K562 (cell line): ENCODE data around the gene SETDB2. TPM values are rescaled to one million over a fixed set of nuclear protein-coding genes. Genes with fewer than 3 reads are reported as not detected.

Experiments used
- ARID4B ChIP-seq: sonication (generic); formaldehyde crosslinking; IDR thresholded peaks from 2 replicates; pipeline ENCODE4 v1.8.0; 2022; ENCODE audit warnings: mild to moderate bottlenecking, missing genetic modification reagents
- FOXJ2 ChIP-seq: fragments of 200-800 bp; sonication (Bioruptor generic); IDR thresholded peaks from 2 replicates; pipeline ENCODE4 v1.6.1; 2016; ENCODE audit warnings: missing genetic modification characterization, missing compliant biosample characterization
- HNRNPLL ChIP-seq: fragments of 200-400 bp; formaldehyde crosslinking; IDR thresholded peaks from 2 replicates; pipeline ENCODE4 v1.6.1; 2017; ENCODE audit warnings: low read length, low read depth, mild to moderate bottlenecking; ENCODE audit not compliant: poor library complexity, severe bottlenecking
- LCOR ChIP-seq: sonication (generic); formaldehyde crosslinking; IDR thresholded peaks from 2 replicates; pipeline ENCODE4 v1.8.0; 2022; ENCODE audit warnings: mild to moderate bottlenecking, missing genetic modification reagents
- MYBL2 ChIP-seq, 2 experiments: fragments of 450-650 bp in 1 of 2; sonication (generic) in 1 of 2; formaldehyde crosslinking in 1 of 2; IDR thresholded peaks; 2 replicates each; pipeline versions ENCODE4 v1.6.1 to v1.8.1; 2017 to 2022; ENCODE audit warnings: borderline replicate concordance in 1 of 2, inconsistent platforms in 1 of 2, low read depth in 1 of 2, mild to moderate bottlenecking in 1 of 2, missing genetic modification reagents in 1 of 2, moderate library complexity in 1 of 2
- NCOR1 ChIP-seq: fragments of 450-650 bp; IDR thresholded peaks from 2 replicates; pipeline ENCODE4 v1.6.1; 2016; ENCODE audit warnings: mild to moderate bottlenecking, moderate library complexity
- USF1 ChIP-seq: sonication (generic); formaldehyde crosslinking; IDR thresholded peaks from 2 replicates; pipeline ENCODE4 v1.9.0; 2022; ENCODE audit warnings: mild to moderate bottlenecking, missing genetic modification reagents
- ZBTB11 ChIP-seq, 3 experiments: fragments of 200-800 bp in 1 of 3; fragments of 250-450 bp in 1 of 3; fragments of 450-650 bp in 1 of 3; sonication (Bioruptor Pico) in 1 of 3; sonication (Bioruptor generic) in 1 of 3; formaldehyde crosslinking in 1 of 3; IDR thresholded peaks; 2 replicates each; pipeline versions ENCODE4 v1.6.1 to v1.8.0; 2016 to 2022; ENCODE audit warnings: mild to moderate bottlenecking in 2 of 3, missing genetic modification characterization in 2 of 3, missing compliant biosample characterization in 1 of 3, moderate library complexity in 1 of 3
- ZFP91 ChIP-seq: sonication (generic); formaldehyde crosslinking; IDR thresholded peaks from 2 replicates; pipeline ENCODE4 v1.8.0; 2022; ENCODE audit warnings: mild to moderate bottlenecking, missing genetic modification reagents
- ZKSCAN8 ChIP-seq: fragments of 200-800 bp; sonication (Bioruptor generic); IDR thresholded peaks from 2 replicates; pipeline ENCODE4 v1.6.1; 2016; ENCODE audit warnings: missing genetic modification characterization, missing compliant biosample characterization
- ZNF124 ChIP-seq: sonication (generic); formaldehyde crosslinking; IDR thresholded peaks from 2 replicates; pipeline ENCODE4 v1.8.1; 2022; ENCODE audit warnings: missing genetic modification reagents
- ZNF41 ChIP-seq: fragments of 250-450 bp; sonication (Bioruptor Pico); conservative IDR thresholded peaks from 2 replicates; pipeline ENCODE4 v1.4.0; 2020; ENCODE audit warnings: mild to moderate bottlenecking
- ZNF551 ChIP-seq: fragments of 250-450 bp; sonication (Bioruptor Pico); IDR thresholded peaks from 2 replicates; pipeline ENCODE4 v1.5.0; 2021; ENCODE audit warnings: mild to moderate bottlenecking, moderate library complexity
- polyA plus RNA-seq, 8 experiments: library from polyadenylated mRNA; depleted of rRNA in 4 of 8; stranded (reverse) in 5 of 8; unstranded in 3 of 8; fragments of >200 nt; fragmentation: Nextera tagmentation in 2 of 8; fragmentation: Illumina TruSeq in 1 of 8; extraction: Ambion mirVana in 2 of 8; extraction: Trizol in 1 of 8; gene quantifications; 2 replicates each; pipeline versions ENCODE4 v1.2.1 to v1.2.3, GENCODE V29; 2011 to 2014; ENCODE audit warnings: inconsistent platforms in 1 of 8, missing spikeins in 1 of 8
- total RNA-seq, 7 experiments: library from RNA; depleted of rRNA in 6 of 7; stranded (reverse); fragments of >200 nt in 6 of 7; fragmentation: Illumina TruSeq in 2 of 7; extraction: Trizol in 2 of 7; gene quantifications; 2 replicates each; pipeline versions ENCODE4 v1.2.1 to v1.2.3, GENCODE V29; 2011 to 2021; ENCODE audit warnings: low replicate concordance in 1 of 7

Gene SETDB2
- total and polyA plus RNA-seq, 9 of the 15 experiments (the other 6 are each of a cell fraction or from before 2014, with no cell fraction given), result 1.0 to 9.0 (median 6.1) TPM

- TF ChIP-seq ZBTB11 (CRISPR knock-in tag; IDR thresholded peaks at IDR 0.05), result no peak
- TF ChIP-seq ZNF551, result no peak
- no peak for TF ChIP-seq FOXJ2 (tag)
- TF ChIP-seq MYBL2 (IDR thresholded peaks at IDR 0.05; ENCODE audit: low read depth), result no peak
- no peak for TF ChIP-seq MYBL2 (CRISPR knock-in tag; IDR thresholded peaks at IDR 0.05; ENCODE audit: borderline replicate concordance)
- no peak for TF ChIP-seq LCOR (CRISPR knock-in tag)
- no peak for TF ChIP-seq NCOR1
- no peak for TF ChIP-seq ZKSCAN8
- no peak for TF ChIP-seq ZNF41 (CRISPR knock-in tag)
- TF ChIP-seq ZFP91 (CRISPR knock-in tag), result no peak
- TF ChIP-seq ZNF124 (CRISPR knock-in tag), result no peak
- no peak for TF ChIP-seq USF1
- no peak for TF ChIP-seq ARID4B (CRISPR knock-in tag)
- no peak for TF ChIP-seq HNRNPLL
Observed at GRCh38 chr13:49495783-49496762, 52.0 kb downstream of the SETDB2 start, which contains the start of gene PHF11 (continued).
